ENCODE measurements around the gene PLEKHF1. TPM values are rescaled to one million over a fixed set of nuclear protein-coding genes. Genes with fewer than 3 reads are reported as not detected.

PLEKHF1 gene
- total and polyA plus RNA-seq, 2 of the 8 experiments (the other 6 are each of a cell fraction or from before 2014, with no cell fraction given) = 11.1 to 18.4 TPM

- Histone ChIP-seq H4K91ac (replicated peaks; ENCODE audit: insufficient read length, low read length) (no peak overlapping the region), H3K9me3 (ENCODE audit: insufficient read depth in 2 of 2, low read depth in 1 of 2, low read length in 1 of 2) (no peaks in the 10 kb centered on the region), H2BK15ac (ENCODE audit: low read length) (no peak overlapping the region), H2AK5ac (ENCODE audit: low read depth, low read length) (no peak overlapping the region), H2BK120ac (replicated peaks; ENCODE audit: low read depth, low read length) (no peak overlapping the region), H3K79me1 (ENCODE audit: low read depth, low read length) (peaks cover 14% of the 10 kb centered on the region), H3K23ac (ENCODE audit: insufficient read length) (no peak overlapping the region), H2BK12ac (ENCODE audit: low read depth, low read length) (no peak overlapping the region), H3K27me3 (replicated peaks in 1 of 4; ENCODE audit: control insufficient read depth in 3 of 4, extremely low read depth in 1 of 4, insufficient read depth in 3 of 4, low read length in 3 of 4) (no peaks in the 10 kb centered on the region), H3K9ac (replicated peaks in 1 of 4; ENCODE audit: extremely low read depth in 1 of 4, low read depth in 3 of 4, low read length in 3 of 4) (no peak overlapping the region), H4K8ac (ENCODE audit: extremely low read depth, insufficient read depth, low read length) (no peak overlapping the region), H3K23me2 (ENCODE audit: low read depth, low read length) (no peaks in the 10 kb centered on the region), H3K18ac (ENCODE audit: extremely low read depth, low read length) (no peak overlapping the region), H3K36me3 (ENCODE audit: control insufficient read depth in 2 of 4, insufficient read depth in 4 of 4, low read length in 3 of 4) (peaks cover 0 to 16% (median 3%) of the 10 kb centered on the region in 4 experiments; a peak in 5 of 8 replicates), H2BK20ac (ENCODE audit: low read length) (no peak overlapping the region), H3K4me2 (ENCODE audit: insufficient read depth in 1 of 2, low read depth in 2 of 2, low read length in 2 of 2) (no peak overlapping the region), H3K4me3 (ENCODE audit: extremely low read depth in 1 of 4, insufficient read depth in 2 of 4, low read depth in 3 of 4, low read length in 4 of 4) (no peak overlapping the region), H3K4ac (replicated peaks; ENCODE audit: insufficient read length, low read depth, low read length) (no peak overlapping the region), H3K56ac (replicated peaks; ENCODE audit: insufficient read length, low read depth, low read length) (no peak overlapping the region), H2AFZ (ENCODE audit: low read length) (no peak overlapping the region), H3K14ac (ENCODE audit: insufficient read length) (no peak overlapping the region), H3K27ac (ENCODE audit: low read depth, low read length) (no peak overlapping the region), H2BK5ac (ENCODE audit: low read depth, low read length) (no peak overlapping the region), H4K20me1 (replicated peaks in 1 of 2; ENCODE audit: control insufficient read depth in 1 of 2, insufficient read depth in 2 of 2, low read length in 2 of 2) (peaks cover 3 to 12% of the 10 kb centered on the region in 2 experiments), H3K4me1 (replicated peaks in 1 of 4; ENCODE audit: control insufficient read depth in 3 of 4, insufficient read depth in 4 of 4, low read length in 3 of 4) (peaks cover 0 to 6% (median 3%) of the 10 kb centered on the region in 4 experiments; a peak in 3 of 7 replicates), H3K79me2 (ENCODE audit: control insufficient read depth in 1 of 2, insufficient read depth in 2 of 2, low read length in 2 of 2) (peaks cover 0 to 27% of the 10 kb centered on the region in 2 experiments; a peak in 1 of 4 replicates), H4K5ac (ENCODE audit: insufficient read length, low read depth, low read length) (no peak overlapping the region)
- 92% methylated on average over 56 of the region's 57 CpGs; no CpG with 5 or more reads in 1 of the 2 experiments for WGBS, 2 experiments (ENCODE audit: extremely low coverage in 1 of 2, insufficient coverage in 1 of 2, insufficient read length in 1 of 2, insufficient replicate concordance in 2 of 2, low coverage in 1 of 2, low lambda C conversion rate in 2 of 2, missing lambda C conversion rate in 1 of 2)
- DNase-seq (ENCODE audit: low read depth in 1 of 2, low spot score in 2 of 2) = no peak
- POLR2A ChIA-PET (ENCODE audit: partially characterized antibody) = no interaction called here
- CTCF ChIA-PET (ENCODE audit: partially characterized antibody) = interaction anchor here (0.6 to 7.8 kb wide), 7 partner anchors 12 to 63 kb away, joined by 3 to 46 read pairs (median 4); no protein-coding TSS in a partner anchor
- TF ChIP-seq SAP30 (IDR thresholded peaks at IDR 0.05; ENCODE audit: insufficient read depth, insufficient replicate concordance, low read length) = no peak
- no peak for TF ChIP-seq CBX5 (IDR thresholded peaks at IDR 0.05; ENCODE audit: low read depth, low read length)
- TF ChIP-seq ATF3 (IDR thresholded peaks at IDR 0.05; ENCODE audit: insufficient read depth, low read depth, low read length) = no peak
- TF ChIP-seq POU5F1 (IDR thresholded peaks at IDR 0.05; ENCODE audit: low read depth, low read length) = no peak
- TF ChIP-seq TCF12 (IDR thresholded peaks at IDR 0.05; ENCODE audit: low read depth, low read length) = no peak
- TF ChIP-seq CREB1 (IDR thresholded peaks at IDR 0.05) = no peak
- no peak for TF ChIP-seq EGR1 (IDR thresholded peaks at IDR 0.05; ENCODE audit: borderline replicate concordance, low read depth, low read length)
- TF ChIP-seq NANOG (IDR thresholded peaks at IDR 0.05; ENCODE audit: insufficient read depth, low read depth, low read length, poor library complexity, severe bottlenecking) = no peak
- no peak for TF ChIP-seq ASH2L (IDR thresholded peaks at IDR 0.05; ENCODE audit: low read length)
- no peak for TF ChIP-seq RFX5 (IDR thresholded peaks at IDR 0.05; ENCODE audit: borderline replicate concordance, low read depth, low read length)
- TF ChIP-seq TEAD4 (IDR thresholded peaks at IDR 0.05; ENCODE audit: low read depth, low read length) = no peak
- no peak for FAIRE-seq
Measured at GRCh38 chr19:29673451-29674371, 8.4 kb downstream of the PLEKHF1 start.

All from H1 (cell line).